H1 (cell line): ENCODE results near the gene FBXO11. TPM values are rescaled to one million over a fixed set of nuclear protein-coding genes. Genes with fewer than 3 reads are reported as not detected.

Experiments
- POLR2A ChIP-seq, 2 experiments: IDR thresholded peaks; 1 replicate in 1 of 2; 2 replicates in 1 of 2; pipeline ENCODE4 v1.6.1; 2011; ENCODE audit warnings: low read depth in 2 of 2, low read length in 2 of 2, mild to moderate bottlenecking in 2 of 2; ENCODE audit errors: control extremely low read depth in 1 of 2
- RFX5 ChIP-seq: IDR thresholded peaks from 2 replicates; pipeline ENCODE4 v1.6.1; 2011; ENCODE audit warnings: low read depth, low read length, improper control_type of control experiment, borderline replicate concordance
- TCF12 ChIP-seq: IDR thresholded peaks from 2 replicates; pipeline ENCODE4 v1.6.1; 2011; ENCODE audit warnings: low read depth, mild to moderate bottlenecking, low read length
- TEAD4 ChIP-seq: IDR thresholded peaks from 2 replicates; pipeline ENCODE4 v1.6.1; 2012; ENCODE audit warnings: low read depth, low read length, inconsistent platforms, mixed read lengths
- YY1 ChIP-seq: IDR thresholded peaks from 2 replicates; pipeline ENCODE4 v1.6.1; 2011; ENCODE audit warnings: low read depth, mild to moderate bottlenecking, low read length
- polyA plus RNA-seq, 7 experiments: library from polyadenylated mRNA; depleted of rRNA in 3 of 7; stranded (reverse) in 5 of 7; unstranded in 2 of 7; fragments of >200 nt in 5 of 7; fragments of 200-250 nt in 2 of 7; gene quantifications; 1 replicate in 5 of 7; 2 replicates in 1 of 7; 4 replicates in 1 of 7; pipeline versions ENCODE4 v1.2.1 to v1.2.3, GENCODE V29; 2011 to 2013; ENCODE audit warnings: missing spikeins in 2 of 7, mixed read lengths in 2 of 7
- total RNA-seq: library from RNA; stranded (reverse); fragmentation: NEBNext Ultra II Directional; extraction: Animal tissue kit (Norgen Biotek cat#: 25700); gene quantifications from 2 replicates; pipeline ENCODE4 v1.2.1, GENCODE V29; 2021
- TF ChIP-seq, protein P1 (sequence below): IDR thresholded peaks from 2 replicates; pipeline ENCODE4 v1.6.1; 2012; ENCODE audit warnings: inconsistent platforms

Gene FBXO11
- total and polyA plus RNA-seq, 2 of the 8 experiments (the other 6 are each of a cell fraction or from before 2014, with no cell fraction given) = 21.7 to 57.3 TPM

DNA sequence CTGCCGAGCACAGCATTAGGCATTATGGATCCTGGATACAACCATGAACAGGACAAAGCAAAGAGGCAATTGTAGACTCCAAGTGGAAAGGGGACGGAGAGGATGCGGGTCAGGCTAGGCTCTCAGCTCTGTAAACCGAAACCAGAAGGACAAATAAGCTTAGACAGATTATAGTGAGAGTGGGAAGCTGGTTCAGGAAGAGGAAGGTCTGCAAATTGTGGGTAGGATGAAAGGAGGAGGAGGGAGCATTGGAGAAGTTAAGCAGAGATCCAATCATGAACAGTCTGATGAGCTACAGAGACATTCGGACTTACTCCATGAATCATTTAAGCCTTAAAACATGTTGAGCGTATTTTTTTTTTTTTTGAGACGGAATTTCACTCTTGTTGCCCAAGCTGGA is 120.3 kb downstream of the FBXO11 start (continued):
- no peak for TF ChIP-seq RFX5
- TF ChIP-seq, protein P1, sequence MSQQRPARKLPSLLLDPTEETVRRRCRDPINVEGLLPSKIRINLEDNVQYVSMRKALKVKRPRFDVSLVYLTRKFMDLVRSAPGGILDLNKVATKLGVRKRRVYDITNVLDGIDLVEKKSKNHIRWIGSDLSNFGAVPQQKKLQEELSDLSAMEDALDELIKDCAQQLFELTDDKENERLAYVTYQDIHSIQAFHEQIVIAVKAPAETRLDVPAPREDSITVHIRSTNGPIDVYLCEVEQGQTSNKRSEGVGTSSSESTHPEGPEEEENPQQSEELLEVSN = no peak
- no peak for TF ChIP-seq YY1
- no peak for TF ChIP-seq TCF12
- no peak for TF ChIP-seq TEAD4
- no peak for TF ChIP-seq POLR2A (IDR thresholded peaks at IDR 0.05; ENCODE audit: control extremely low read depth in 1 of 2, low read depth in 2 of 2, low read length in 2 of 2)
- TF ChIP-seq, all 59 proteins: peak for 0
